Endodermal cell (in vitro differentiated cells): Measurements from ENCODE around the gene DTNBP1. TPM values are rescaled to one million over a fixed set of nuclear protein-coding genes. Genes with fewer than 3 reads are reported as not detected.
"Not testable (repeated sequence)": the region's sequence is repeated elsewhere in the genome, so short reads cannot be mapped to it uniquely, and the experiment has no call there.

Experiments
- DNase-seq: peaks from one replicate; pipeline ENCODE4 v3.0.0-alpha.2; 2017
- H3K27ac ChIP-seq: 2 replicates; pipeline ENCODE4 v1.5.1; 2013; ENCODE audit warnings: mild to moderate bottlenecking, low read depth, low read length, moderate library complexity
- H3K27me3 ChIP-seq: 2 replicates; pipeline ENCODE4 v1.6.1; 2013; ENCODE audit warnings: mild to moderate bottlenecking, low read length, moderate library complexity; ENCODE audit not compliant: insufficient read depth, control insufficient read depth, poor library complexity, severe bottlenecking
- H3K36me3 ChIP-seq: 2 replicates; pipeline ENCODE4 v1.7.0; 2013; ENCODE audit warnings: mild to moderate bottlenecking, low read length, moderate library complexity; ENCODE audit not compliant: control insufficient read depth, insufficient read depth
- H3K4me1 ChIP-seq: one replicate; pipeline ENCODE4 v1.7.0; 2013; ENCODE audit warnings: low read length; ENCODE audit not compliant: control insufficient read depth, insufficient read depth
- H3K4me3 ChIP-seq: 2 replicates; pipeline ENCODE4 v1.5.1; 2013; ENCODE audit warnings: mild to moderate bottlenecking, low read length, moderate library complexity
- H3K9ac ChIP-seq: 2 replicates; pipeline ENCODE4 v1.6.1; 2013; ENCODE audit warnings: mild to moderate bottlenecking, low read length, moderate library complexity; ENCODE audit not compliant: poor library complexity, severe bottlenecking; ENCODE audit errors: extremely low read depth
- H3K9me3 ChIP-seq: 2 replicates; pipeline ENCODE4 v1.6.1; 2013; ENCODE audit warnings: mild to moderate bottlenecking, low read length, moderate library complexity; ENCODE audit not compliant: control insufficient read depth
- H3K27ac Mint-ChIP-seq: 2 replicates; pipeline ENCODE4 v1.8.0; 2020; ENCODE audit warnings: mixed read lengths
- H3K27me3 Mint-ChIP-seq: 2 replicates; pipeline ENCODE4 v1.8.0; 2021; ENCODE audit warnings: mild to moderate bottlenecking, mixed read lengths; ENCODE audit not compliant: insufficient read depth
- H3K36me3 Mint-ChIP-seq: 2 replicates; pipeline ENCODE4 v1.8.0; 2020; ENCODE audit warnings: low read depth, mixed read lengths
- H3K4me1 Mint-ChIP-seq: 2 replicates; pipeline ENCODE4 v1.8.0; 2020; ENCODE audit warnings: mixed read lengths
- H3K4me3 Mint-ChIP-seq: 2 replicates; pipeline ENCODE4 v1.8.0; 2020; ENCODE audit warnings: mild to moderate bottlenecking, moderate library complexity, mixed read lengths
- H3K9me3 Mint-ChIP-seq: 2 replicates; pipeline ENCODE4 v1.8.0; 2020; ENCODE audit warnings: mild to moderate bottlenecking, mixed read lengths
- CTCF ChIP-seq: fragments of 200-600 bp; sonication (generic); conservative IDR thresholded peaks from 2 replicates; pipeline ENCODE4 v1.5.0; 2021; ENCODE audit warnings: antibody characterized with exemption, mild to moderate bottlenecking
- WGBS, 2 experiments: methylation state at CpG; one replicate each; pipeline versions ENCODE4 v1.1.5 to v1.1.7; 2013; ENCODE audit warnings: missing lambda C conversion rate in 2 of 2, mixed read lengths in 1 of 2; ENCODE audit not compliant: insufficient coverage in 1 of 2, insufficient read length in 1 of 2; 5-methylcytosine and 5-hydroxymethylcytosine counted together
- total RNA-seq, 2 donors: library from RNA; stranded (reverse); fragmentation: NEBNext Ultra II Directional in 1 of 2; extraction: Animal tissue kit (Norgen Biotek cat#: 25700) in 1 of 2; gene quantifications; 2 replicates in 1 of 2; 3 replicates in 1 of 2; pipeline ENCODE4 v1.2.1, GENCODE V29; 2021

DTNBP1 gene
- total RNA-seq, 2 donors from 2014 or later, result 14.1 to 31.4 TPM

- H3K4me1 ChIP-seq, result peaks cover 16% of the 10 kb centered on the region
- Mint-ChIP-seq H3K36me3 (no peaks in the 10 kb centered on the region), H3K4me1 (peaks cover 21% of the 10 kb centered on the region), H3K4me3 (no peak overlapping the region), H3K9me3 (no peaks in the 10 kb centered on the region), H3K27ac (no peak overlapping the region), H3K27me3 (peaks cover 36% of the 10 kb centered on the region)
- no peak overlapping the region for H3K9ac ChIP-seq
- WGBS, 2 experiments, result 93% methylated on average over 1 of the region's 1 CpG; no CpG with 5 or more reads in 1 of the 2 experiments
- H3K4me3 ChIP-seq, result no peak overlapping the region
- DNase-seq, result no peak
- peaks cover 48% of the 10 kb centered on the region for H3K27me3 ChIP-seq
- no peak for TF ChIP-seq CTCF
- no peaks in the 10 kb centered on the region for H3K36me3 ChIP-seq
- H3K9me3 ChIP-seq, result no peaks in the 10 kb centered on the region
- H3K27ac ChIP-seq, result no peak overlapping the region
Observed at GRCh38 chr6:15672291-15672690, 9.5 kb upstream of the DTNBP1 start.

- no peak for TF ChIP-seq CTCF
- no peak overlapping the region for H3K4me3 Mint-ChIP-seq
- H3K4me1 ChIP-seq, result no peaks in the 10 kb centered on the region
- H3K36me3 Mint-ChIP-seq, result no peaks in the 10 kb centered on the region
- 67 to 80% methylated on average over 1 to 2 of the region's 2 CpGs for WGBS, 2 experiments
- no peaks in the 10 kb centered on the region for H3K36me3 ChIP-seq
- H3K27ac ChIP-seq, result no peak overlapping the region
- peaks cover 56% of the 10 kb centered on the region for H3K27me3 Mint-ChIP-seq
- no peaks in the 10 kb centered on the region for H3K4me1 Mint-ChIP-seq
- no peaks in the 10 kb centered on the region for H3K9me3 Mint-ChIP-seq
- DNase-seq, result peak; percentile 61
- no peak overlapping the region for H3K9ac ChIP-seq
- peaks cover 52% of the 10 kb centered on the region for H3K27me3 ChIP-seq
- H3K27ac Mint-ChIP-seq, result no peak overlapping the region
- H3K9me3 ChIP-seq, result no peaks in the 10 kb centered on the region
- H3K4me3 ChIP-seq, result no peak overlapping the region
Observed at GRCh38 chr6:15668918-15669317, 6.1 kb upstream of the DTNBP1 start.

DNA sequence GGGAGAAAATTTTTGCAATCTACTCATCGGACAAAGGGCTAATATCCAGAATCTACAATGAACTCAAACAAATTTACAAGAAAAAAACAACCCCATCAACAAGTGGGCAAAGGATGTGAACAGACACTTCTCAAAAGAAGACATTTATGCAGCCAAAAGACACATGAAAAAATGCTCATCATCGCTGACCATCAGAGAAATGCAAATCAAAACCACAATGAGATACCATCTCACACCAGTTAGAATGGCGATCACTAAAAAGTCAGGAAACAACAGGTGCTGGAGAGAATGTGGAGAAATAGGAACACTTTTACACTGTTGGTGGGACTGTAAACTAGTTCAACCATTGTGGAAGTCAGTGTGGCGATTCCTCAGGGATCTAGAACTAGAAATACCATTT is 4.1 kb upstream of the DTNBP1 start:
- DNase-seq, H3K36me3 ChIP-seq, H3K4me1 ChIP-seq, H3K4me3 ChIP-seq, H3K27ac Mint-ChIP-seq, H3K36me3 Mint-ChIP-seq, H3K4me1 Mint-ChIP-seq, H3K9me3 ChIP-seq, H3K9me3 Mint-ChIP-seq, H3K9ac ChIP-seq, H3K27ac ChIP-seq, H3K4me3 Mint-ChIP-seq: not testable (repeated sequence)
- no CpG with 5 or more reads among the region's 4 CpGs for WGBS, 2 experiments
- H3K27me3 Mint-ChIP-seq, result peaks cover 56% of the 10 kb centered on the region
- peaks cover 44% of the 10 kb centered on the region for H3K27me3 ChIP-seq

DNA sequence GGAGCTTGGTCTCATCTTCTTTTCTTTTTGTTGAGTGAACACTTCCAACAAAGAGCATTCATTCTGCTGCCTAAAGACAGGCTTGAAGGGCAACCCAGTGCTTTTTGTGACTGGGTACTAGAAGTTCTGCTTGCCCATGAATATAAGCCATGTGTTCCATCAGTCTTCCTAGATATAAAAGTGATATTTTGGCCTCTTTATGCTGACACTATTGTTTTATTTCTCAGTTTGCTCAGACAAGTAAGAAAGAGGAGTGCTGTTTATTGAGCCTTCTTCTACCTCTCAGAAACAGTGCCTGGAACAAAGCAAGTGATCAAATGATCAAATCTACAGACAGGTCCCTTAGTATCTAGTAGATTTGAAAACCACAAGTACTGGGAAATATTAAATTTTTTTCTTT is 2.4 kb upstream of the DTNBP1 start:
- Histone ChIP-seq H3K27me3 (peaks cover 28% of the 10 kb centered on the region), H3K4me1 (no peaks in the 10 kb centered on the region), H3K27ac (no peak overlapping the region), H3K9ac (no peak overlapping the region), H3K36me3 (no peaks in the 10 kb centered on the region), H3K4me3 (no peak overlapping the region), H3K9me3 (no peaks in the 10 kb centered on the region)
- Mint-ChIP-seq H3K36me3 (peaks cover under 1% of the 10 kb centered on the region), H3K4me3 (no peak overlapping the region), H3K4me1 (peaks cover 3% of the 10 kb centered on the region), H3K9me3 (no peaks in the 10 kb centered on the region), H3K27me3 (peaks cover 42% of the 10 kb centered on the region), H3K27ac (no peak overlapping the region)
- no peak for DNase-seq
- no peak for TF ChIP-seq CTCF
